Suppressor macrophage treated with lipopolysaccharide for 1 hour (primary cell): ENCODE results near the gene RIN3.
A peak's percentile ranks its signal among the peaks of the same experiment; 100 is the strongest.

Experiments
- DNase-seq, 3 donors: peaks; one replicate each; pipeline ENCODE4 v3.0.0-alpha.2; 2020 to 2022

The RIN3 gene

GRCh38 chr14:92601131-92601710 is 87.6 kb downstream of the RIN3 start:
- DNase-seq: no peak

GRCh38 chr14:92601757-92602417 is 88.3 kb downstream of the RIN3 start:
- no peak for DNase-seq

- DNase-seq: no peak
Measured at GRCh38 chr14:92603309-92604242, 90.0 kb downstream of the RIN3 start.

GRCh38 chr14:92605274-92605940 is 91.8 kb downstream of the RIN3 start:
- no peak for DNase-seq

- DNase-seq: no peak
Measured at GRCh38 chr14:92607251-92607650, 93.7 kb downstream of the RIN3 start.

- peak in 2 of 3 donors; percentile 27 to 36 for DNase-seq
Measured at GRCh38 chr14:92607702-92608429, 94.3 kb downstream of the RIN3 start.

GRCh38 chr14:92609955-92610354 is 96.4 kb downstream of the RIN3 start:
- DNase-seq: peak in 1 of 3 donors; percentile 25

- no peak for DNase-seq
Measured at GRCh38 chr14:92610849-92611271, 97.3 kb downstream of the RIN3 start.

GRCh38 chr14:92613008-92613658 is 99.6 kb downstream of the RIN3 start:
- peak; percentile 54 to 71 (median 54) for DNase-seq

GRCh38 chr14:92613681-92614260 is 100.2 kb downstream of the RIN3 start:
- DNase-seq: no peak

GRCh38 chr14:92615451-92615850 is 101.9 kb downstream of the RIN3 start:
- no peak for DNase-seq

- no peak for DNase-seq
Measured at GRCh38 chr14:92616178-92616577, 102.6 kb downstream of the RIN3 start.

- DNase-seq: no peak
Measured at GRCh38 chr14:92617581-92617980, 104.0 kb downstream of the RIN3 start.

- DNase-seq: no peak
Measured at GRCh38 chr14:92619671-92620456, 106.3 kb downstream of the RIN3 start.

GRCh38 chr14:92622311-92622710 is 108.7 kb downstream of the RIN3 start:
- DNase-seq: no peak

- no peak for DNase-seq
Measured at GRCh38 chr14:92624764-92625163, 111.2 kb downstream of the RIN3 start.

GRCh38 chr14:92625213-92625612 is 111.6 kb downstream of the RIN3 start:
- no peak for DNase-seq

- DNase-seq: no peak
Measured at GRCh38 chr14:92626041-92626440, 112.5 kb downstream of the RIN3 start.

- no peak for DNase-seq
Measured at GRCh38 chr14:92627707-92628215, 114.2 kb downstream of the RIN3 start.

- DNase-seq: no peak
Measured at GRCh38 chr14:92628636-92629035, 115.1 kb downstream of the RIN3 start.
